GM12878 (cell line): ENCODE results near the gene KAT2A. TPM values are rescaled to one million over a fixed set of nuclear protein-coding genes. Genes with fewer than 3 reads are reported as not detected.
"Not testable (repeated sequence)": the region's sequence is repeated elsewhere in the genome, so short reads cannot be mapped to it uniquely, and the experiment has no call there.

ENCODE experiments used
- ATAC-seq: fragments of 200-7000 bp; cut with Tn5 transposase; 3 replicates; pipeline ENCODE4 v1.9.1; 2020; ENCODE audit warnings: mild to moderate bottlenecking, moderate library complexity
- BruUV-seq: library from RNA; stranded (reverse); fragments of 400-500 nt; replicated peaks from 2 replicates; lab custom pipeline; 2021; lab: Mats Ljungman, UMichigan
- CTCF ChIA-PET: fragments of 300-600 bp; sonication (Branson Sonifier 250); formaldehyde crosslinking; extraction: SDS; loops from one replicate; lab custom pipeline; 2021; ENCODE audit warnings: inconsistent platforms; lab: Yijun Ruan, JAX
- POLR2A ChIA-PET: fragments of 350-600 bp; formaldehyde crosslinking; extraction: SDS; loops from one replicate; lab custom pipeline; 2021; ENCODE audit warnings: inconsistent platforms; lab: Charles Lee
- RAD21 ChIA-PET: fragments of 300-600 bp; sonication (Branson Sonifier 250); formaldehyde crosslinking; loops from one replicate; lab custom pipeline; 2023; ENCODE audit warnings: antibody characterized with exemption; ENCODE audit not compliant: unreplicated experiment; lab: Charles Lee
- SMC1A ChIA-PET: fragments of 300-600 bp; sonication (Branson Sonifier 250); formaldehyde crosslinking; loops from one replicate; lab custom pipeline; 2023; ENCODE audit not compliant: unreplicated experiment, uncharacterized antibody; lab: Charles Lee
- DNase-seq: peaks from one replicate; pipeline ENCODE4 v3.0.0-alpha.2; 2011; ENCODE audit warnings: low read depth, low spot score
- FAIRE-seq: peaks from 3 replicates; lab custom pipeline; 2011; peaks lifted over from hg19 to GRCh38; lab: Jason Lieb, UNC
- H2AFZ ChIP-seq: 2 replicates; pipeline ENCODE4 v1.6.0; 2011; ENCODE audit warnings: low read depth, low read length, control low read depth; ENCODE audit not compliant: control insufficient read depth
- H3K27ac ChIP-seq: 2 replicates; pipeline ENCODE4 v1.5.1; 2011; ENCODE audit warnings: control low read depth; ENCODE audit not compliant: control insufficient read depth, insufficient read depth
- H3K27me3 ChIP-seq, 2 experiments: replicated peaks in 1 of 2; 2 replicates each; pipeline versions ENCODE4 v1.6.0 to v1.6.1; 2011; ENCODE audit warnings: low read length in 1 of 2; ENCODE audit not compliant: control insufficient read depth in 2 of 2, insufficient read depth in 2 of 2
- H3K36me3 ChIP-seq, 2 experiments: 2 replicates each; pipeline ENCODE4 v1.5.1; 2011; ENCODE audit warnings: low read length in 1 of 2; ENCODE audit not compliant: control insufficient read depth in 2 of 2, insufficient read depth in 2 of 2
- H3K4me1 ChIP-seq: 2 replicates; pipeline ENCODE4 v1.6.1; 2011; ENCODE audit warnings: mild to moderate bottlenecking, low read length, moderate library complexity, mixed read lengths; ENCODE audit not compliant: control insufficient read depth, insufficient read depth
- H3K4me2 ChIP-seq: 2 replicates; pipeline ENCODE4 v1.6.0; 2011; ENCODE audit warnings: control low read depth; ENCODE audit not compliant: control insufficient read depth, insufficient read depth
- H3K4me3 ChIP-seq: fragments of 200-600 bp; sonication (generic); 2 replicates; pipeline ENCODE4 v1.5.1; 2016
- H3K79me2 ChIP-seq: 2 replicates; pipeline ENCODE4 v1.6.0; 2011; ENCODE audit warnings: low read length; ENCODE audit not compliant: control insufficient read depth, insufficient read depth
- H3K9ac ChIP-seq: 2 replicates; pipeline ENCODE4 v1.8.0; 2011; ENCODE audit warnings: low read length, control low read depth, mixed read lengths; ENCODE audit not compliant: control insufficient read depth, insufficient read depth
- H3K9me3 ChIP-seq: replicated peaks from 3 replicates; pipeline ENCODE4 v1.5.1; 2011; ENCODE audit warnings: mild to moderate bottlenecking, low read length; ENCODE audit not compliant: control insufficient read depth, insufficient read depth
- H4K20me1 ChIP-seq: 2 replicates; pipeline ENCODE4 v1.6.0; 2011; ENCODE audit not compliant: control insufficient read depth, insufficient read depth
- ESRRA ChIP-seq: IDR thresholded peaks from 2 replicates; pipeline ENCODE4 v1.6.1; 2012; ENCODE audit warnings: mild to moderate bottlenecking, low read length, improper control_type of control experiment
- HDGF ChIP-seq: fragments of 450-650 bp; IDR thresholded peaks from 2 replicates; pipeline ENCODE4 v1.6.1; 2016; ENCODE audit warnings: antibody characterized with exemption
- IKZF1 ChIP-seq: fragments of 450-650 bp; conservative IDR thresholded peaks from 2 replicates; pipeline ENCODE4 v1.6.1; 2017; ENCODE audit warnings: antibody characterized with exemption, mild to moderate bottlenecking
- JUND ChIP-seq: IDR thresholded peaks from 2 replicates; pipeline ENCODE4 v1.6.1; 2012; ENCODE audit warnings: low read depth, mild to moderate bottlenecking, low read length, improper control_type of control experiment, moderate library complexity
- WGBS: methylation state at CpG from one replicate; pipeline ENCODE4 v1.1.6; 2016; ENCODE audit warnings: low lambda C conversion rate; ENCODE audit not compliant: insufficient replicate concordance, insufficient coverage; ENCODE audit errors: missing lambda C conversion rate; 5-methylcytosine and 5-hydroxymethylcytosine counted together
- in situ Hi-C: fragments of 300-500 bp; cut with MboI; formaldehyde crosslinking; loops from 9 replicates; pipeline ENCODE4 v1.14.3; 2018; ENCODE audit warnings: mixed read lengths
- intact Hi-C: fragments of 100-400 bp; cut with micrococcal nuclease; formaldehyde crosslinking; loops from one replicate; pipeline ENCODE4 v1.14.2; 2022; ENCODE audit not compliant: unreplicated experiment
- polyA plus RNA-seq, 11 experiments: library from polyadenylated mRNA; depleted of rRNA in 4 of 11; unstranded in 6 of 11; stranded (reverse) in 5 of 11; fragments of >200 nt; fragmentation: Nextera tagmentation in 4 of 11; fragmentation: Illumina TruSeq in 1 of 11; extraction: Ambion mirVana in 4 of 11; extraction: Trizol in 1 of 11; gene quantifications; 1 replicate in 1 of 11; 2 replicates in 10 of 11; pipeline versions ENCODE4 v1.2.1 to v1.2.3, GENCODE V29; 2011 to 2016; ENCODE audit warnings: inconsistent platforms in 2 of 11, missing spikeins in 2 of 11, low read depth in 1 of 11
- total RNA-seq, 4 experiments: library from RNA; depleted of rRNA in 3 of 4; stranded (reverse); fragments of >200 nt in 3 of 4; fragmentation: Illumina TruSeq in 1 of 4; extraction: Trizol in 1 of 4; gene quantifications; 2 replicates each; pipeline versions ENCODE4 v1.2.1 to v1.2.3, GENCODE V29; 2013 to 2021
- TF ChIP-seq, protein P1 (sequence below): fragments of 450-650 bp; IDR thresholded peaks from 2 replicates; pipeline ENCODE4 v1.6.1; 2017; ENCODE audit warnings: antibody characterized with exemption, mild to moderate bottlenecking, moderate library complexity

KAT2A gene
- total and polyA plus RNA-seq, 10 of the 15 experiments (the other 5 are each of a cell fraction or from before 2014, with no cell fraction given): 0.85 to 47.5 (median 14.6) TPM

DNA sequence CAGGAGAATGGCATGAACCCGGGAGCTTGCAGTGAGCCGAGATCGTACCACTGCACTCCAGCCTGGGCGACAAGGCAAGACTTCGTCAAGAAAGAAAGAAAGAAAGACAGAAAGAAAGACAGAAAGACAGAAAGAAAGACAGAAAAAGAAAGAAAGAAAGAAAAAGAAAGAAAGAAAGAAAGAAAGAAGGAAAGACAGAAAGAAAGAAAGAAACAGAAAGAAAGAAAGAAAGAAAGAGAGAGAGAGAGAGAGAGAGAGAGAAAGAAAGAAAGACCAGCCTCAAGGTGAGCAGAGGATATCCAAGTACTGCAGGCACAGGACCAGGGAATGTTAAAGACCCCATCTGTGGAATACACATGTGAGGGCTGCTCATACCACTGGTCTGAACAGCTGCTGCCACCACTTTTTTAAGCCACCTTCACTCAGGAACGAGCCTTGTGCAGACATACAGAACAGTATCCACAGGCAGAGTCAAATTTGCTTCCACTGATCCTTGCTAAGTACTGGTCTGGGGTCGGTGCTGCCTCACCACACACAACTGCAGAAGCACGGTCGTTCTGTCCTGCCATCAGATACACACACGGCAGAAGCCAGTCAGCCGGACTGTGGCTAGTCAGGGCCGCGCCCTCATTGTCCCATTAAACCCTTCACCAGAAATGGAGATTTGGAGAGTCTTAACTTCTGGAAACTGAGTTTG lies 25.9 kb upstream of the KAT2A start (continued):
- TF ChIP-seq, protein P1, sequence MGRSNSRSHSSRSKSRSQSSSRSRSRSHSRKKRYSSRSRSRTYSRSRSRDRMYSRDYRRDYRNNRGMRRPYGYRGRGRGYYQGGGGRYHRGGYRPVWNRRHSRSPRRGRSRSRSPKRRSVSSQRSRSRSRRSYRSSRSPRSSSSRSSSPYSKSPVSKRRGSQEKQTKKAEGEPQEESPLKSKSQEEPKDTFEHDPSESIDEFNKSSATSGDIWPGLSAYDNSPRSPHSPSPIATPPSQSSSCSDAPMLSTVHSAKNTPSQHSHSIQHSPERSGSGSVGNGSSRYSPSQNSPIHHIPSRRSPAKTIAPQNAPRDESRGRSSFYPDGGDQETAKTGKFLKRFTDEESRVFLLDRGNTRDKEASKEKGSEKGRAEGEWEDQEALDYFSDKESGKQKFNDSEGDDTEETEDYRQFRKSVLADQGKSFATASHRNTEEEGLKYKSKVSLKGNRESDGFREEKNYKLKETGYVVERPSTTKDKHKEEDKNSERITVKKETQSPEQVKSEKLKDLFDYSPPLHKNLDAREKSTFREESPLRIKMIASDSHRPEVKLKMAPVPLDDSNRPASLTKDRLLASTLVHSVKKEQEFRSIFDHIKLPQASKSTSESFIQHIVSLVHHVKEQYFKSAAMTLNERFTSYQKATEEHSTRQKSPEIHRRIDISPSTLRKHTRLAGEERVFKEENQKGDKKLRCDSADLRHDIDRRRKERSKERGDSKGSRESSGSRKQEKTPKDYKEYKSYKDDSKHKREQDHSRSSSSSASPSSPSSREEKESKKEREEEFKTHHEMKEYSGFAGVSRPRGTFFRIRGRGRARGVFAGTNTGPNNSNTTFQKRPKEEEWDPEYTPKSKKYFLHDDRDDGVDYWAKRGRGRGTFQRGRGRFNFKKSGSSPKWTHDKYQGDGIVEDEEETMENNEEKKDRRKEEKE: no peak
- TF ChIP-seq JUND (no peak), ESRRA (no peak), HDGF (no peak), IKZF1 (no peak)

DNA sequence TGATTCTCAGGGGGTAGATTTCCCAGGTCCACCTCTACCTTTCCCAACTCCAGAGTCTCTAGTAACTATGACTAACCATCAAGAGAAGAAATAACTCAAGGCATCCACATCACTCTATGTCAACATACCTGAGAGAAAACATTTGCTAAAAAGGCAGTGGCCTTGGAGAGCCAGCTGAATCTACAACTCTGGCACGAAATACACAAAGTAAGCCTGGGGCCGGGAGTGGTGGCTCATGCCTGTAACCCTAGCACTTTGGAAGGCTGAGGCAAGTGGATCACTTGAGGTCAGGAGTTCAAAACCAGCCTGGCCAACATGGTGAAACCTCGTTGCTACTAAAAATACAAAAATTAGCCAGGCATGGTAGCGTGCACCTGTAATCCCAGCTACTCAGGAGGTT lies 22.0 kb upstream of the KAT2A start:
- ATAC-seq, DNase-seq, intact Hi-C loops, BruUV-seq, H3K27me3 ChIP-seq, in situ Hi-C loops, H4K20me1 ChIP-seq, FAIRE-seq, H3K4me3 ChIP-seq, RAD21 ChIA-PET, H3K9ac ChIP-seq, H3K4me2 ChIP-seq, H2AFZ ChIP-seq, H3K9me3 ChIP-seq, H3K4me1 ChIP-seq, H3K27ac ChIP-seq: not testable (repeated sequence)
- ChIA-PET CTCF (interaction anchor here (0.6 to 2.6 kb wide), 3 partner anchors 8 to 435 kb away, joined by 4 to 7 read pairs (median 4); no protein-coding TSS in a partner anchor), SMC1A (interaction anchor here (1.0 to 1.5 kb wide), 2 partner anchors 9 to 12 kb away, joined by 3 to 6 read pairs; no protein-coding TSS in a partner anchor), POLR2A (interaction anchor here (0.8 to 1.9 kb wide), 3 partner anchors 9 to 10 kb away, joined by 3 to 8 read pairs (median 3); no protein-coding TSS in a partner anchor)
- Histone ChIP-seq H3K79me2 (peaks cover 34% of the 10 kb centered on the region), H3K36me3 (peaks cover 0 to 11% of the 10 kb centered on the region in 2 experiments; a peak in 3 of 4 replicates)
- 96% methylated on average over 4 of the region's 4 CpGs for WGBS
